GM12878 (cell line): ENCODE measurements around the gene TCF7L2. TPM values are rescaled to one million over a fixed set of nuclear protein-coding genes. Genes with fewer than 3 reads are reported as not detected.

Experiments used
- BRCA1 ChIP-seq: IDR thresholded peaks from 2 replicates; pipeline ENCODE4 v1.6.1; 2011; ENCODE audit warnings: low read depth, low read length, improper control_type of control experiment
- CHD2 ChIP-seq: IDR thresholded peaks from 2 replicates; pipeline ENCODE4 v1.6.1; 2011; ENCODE audit warnings: low read depth, low read length, improper control_type of control experiment, borderline replicate concordance
- ESRRA ChIP-seq: IDR thresholded peaks from 2 replicates; pipeline ENCODE4 v1.6.1; 2012; ENCODE audit warnings: mild to moderate bottlenecking, low read length, improper control_type of control experiment
- NR2C1 ChIP-seq: fragments of 450-650 bp; IDR thresholded peaks from 2 replicates; pipeline ENCODE4 v1.6.1; 2017; ENCODE audit warnings: antibody characterized with exemption, mild to moderate bottlenecking, moderate library complexity
- RELA ChIP-seq: fragments of 450-650 bp; IDR thresholded peaks from 2 replicates; pipeline ENCODE4 v1.8.0; 2014; ENCODE audit warnings: borderline replicate concordance; ENCODE audit not compliant: partially characterized antibody
- ZNF24 ChIP-seq: fragments of 450-650 bp; IDR thresholded peaks from 2 replicates; pipeline ENCODE4 v1.6.1; 2017; ENCODE audit warnings: antibody characterized with exemption, mild to moderate bottlenecking
- polyA plus RNA-seq, 11 experiments: library from polyadenylated mRNA; depleted of rRNA in 4 of 11; unstranded in 6 of 11; stranded (reverse) in 5 of 11; fragments of >200 nt; fragmentation: Nextera tagmentation in 4 of 11; fragmentation: Illumina TruSeq in 1 of 11; extraction: Ambion mirVana in 4 of 11; extraction: Trizol in 1 of 11; gene quantifications; 1 replicate in 1 of 11; 2 replicates in 10 of 11; pipeline versions ENCODE4 v1.2.1 to v1.2.3, GENCODE V29; 2011 to 2016; ENCODE audit warnings: inconsistent platforms in 2 of 11, missing spikeins in 2 of 11, low read depth in 1 of 11
- total RNA-seq, 4 experiments: library from RNA; depleted of rRNA in 3 of 4; stranded (reverse); fragments of >200 nt in 3 of 4; fragmentation: Illumina TruSeq in 1 of 4; extraction: Trizol in 1 of 4; gene quantifications; 2 replicates each; pipeline versions ENCODE4 v1.2.1 to v1.2.3, GENCODE V29; 2013 to 2021
- TF ChIP-seq, protein P1 (sequence below): fragments of 450-650 bp; IDR thresholded peaks from 2 replicates; pipeline ENCODE4 v1.6.1; 2016; ENCODE audit warnings: mild to moderate bottlenecking, moderate library complexity, borderline replicate concordance
- TF ChIP-seq, protein P2 (sequence below): fragments of 450-650 bp; IDR thresholded peaks from 2 replicates; pipeline ENCODE4 v1.6.1; 2017; ENCODE audit warnings: low read depth, mild to moderate bottlenecking, moderate library complexity
- TF ChIP-seq, protein P3 (sequence below): IDR thresholded peaks from 2 replicates; pipeline ENCODE4 v1.6.1; 2012; ENCODE audit warnings: low read depth, low read length, improper control_type of control experiment

The TCF7L2 gene
- total and polyA plus RNA-seq, 10 of the 15 experiments (the other 5 are each of a cell fraction or from before 2014, with no cell fraction given) = 0.02 to 1.1 (median 0.35) TPM; not detected in 4

DNA sequence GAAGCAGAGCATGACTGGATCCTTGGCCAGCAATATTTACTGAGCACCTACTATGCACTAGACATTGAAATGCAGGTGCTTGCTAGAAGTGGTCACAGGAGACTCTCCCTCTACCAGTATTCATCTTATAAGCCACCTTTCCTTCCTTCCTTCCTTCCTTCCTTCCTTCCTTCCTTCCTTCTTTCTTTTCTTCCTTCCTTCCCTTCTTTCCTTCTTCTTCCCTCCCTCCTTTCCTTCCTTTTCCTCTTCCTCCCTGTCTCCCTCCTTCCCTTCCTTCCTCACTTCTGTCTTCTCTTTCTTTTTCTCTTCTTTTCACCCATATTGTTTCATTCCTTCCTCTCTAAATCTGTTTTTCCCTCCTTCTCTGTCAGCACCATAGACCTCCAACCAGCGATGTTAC lies 47.3 kb upstream of the TCF7L2 start (continued):
- TF ChIP-seq, protein P1, sequence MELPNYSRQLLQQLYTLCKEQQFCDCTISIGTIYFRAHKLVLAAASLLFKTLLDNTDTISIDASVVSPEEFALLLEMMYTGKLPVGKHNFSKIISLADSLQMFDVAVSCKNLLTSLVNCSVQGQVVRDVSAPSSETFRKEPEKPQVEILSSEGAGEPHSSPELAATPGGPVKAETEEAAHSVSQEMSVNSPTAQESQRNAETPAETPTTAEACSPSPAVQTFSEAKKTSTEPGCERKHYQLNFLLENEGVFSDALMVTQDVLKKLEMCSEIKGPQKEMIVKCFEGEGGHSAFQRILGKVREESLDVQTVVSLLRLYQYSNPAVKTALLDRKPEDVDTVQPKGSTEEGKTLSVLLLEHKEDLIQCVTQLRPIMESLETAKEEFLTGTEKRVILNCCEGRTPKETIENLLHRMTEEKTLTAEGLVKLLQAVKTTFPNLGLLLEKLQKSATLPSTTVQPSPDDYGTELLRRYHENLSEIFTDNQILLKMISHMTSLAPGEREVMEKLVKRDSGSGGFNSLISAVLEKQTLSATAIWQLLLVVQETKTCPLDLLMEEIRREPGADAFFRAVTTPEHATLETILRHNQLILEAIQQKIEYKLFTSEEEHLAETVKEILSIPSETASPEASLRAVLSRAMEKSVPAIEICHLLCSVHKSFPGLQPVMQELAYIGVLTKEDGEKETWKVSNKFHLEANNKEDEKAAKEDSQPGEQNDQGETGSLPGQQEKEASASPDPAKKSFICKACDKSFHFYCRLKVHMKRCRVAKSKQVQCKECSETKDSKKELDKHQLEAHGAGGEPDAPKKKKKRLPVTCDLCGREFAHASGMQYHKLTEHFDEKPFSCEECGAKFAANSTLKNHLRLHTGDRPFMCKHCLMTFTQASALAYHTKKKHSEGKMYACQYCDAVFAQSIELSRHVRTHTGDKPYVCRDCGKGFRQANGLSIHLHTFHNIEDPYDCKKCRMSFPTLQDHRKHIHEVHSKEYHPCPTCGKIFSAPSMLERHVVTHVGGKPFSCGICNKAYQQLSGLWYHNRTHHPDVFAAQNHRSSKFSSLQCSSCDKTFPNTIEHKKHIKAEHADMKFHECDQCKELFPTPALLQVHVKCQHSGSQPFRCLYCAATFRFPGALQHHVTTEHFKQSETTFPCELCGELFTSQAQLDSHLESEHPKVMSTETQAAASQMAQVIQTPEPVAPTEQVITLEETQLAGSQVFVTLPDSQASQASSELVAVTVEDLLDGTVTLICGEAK = no peak
- TF ChIP-seq, protein P2, sequence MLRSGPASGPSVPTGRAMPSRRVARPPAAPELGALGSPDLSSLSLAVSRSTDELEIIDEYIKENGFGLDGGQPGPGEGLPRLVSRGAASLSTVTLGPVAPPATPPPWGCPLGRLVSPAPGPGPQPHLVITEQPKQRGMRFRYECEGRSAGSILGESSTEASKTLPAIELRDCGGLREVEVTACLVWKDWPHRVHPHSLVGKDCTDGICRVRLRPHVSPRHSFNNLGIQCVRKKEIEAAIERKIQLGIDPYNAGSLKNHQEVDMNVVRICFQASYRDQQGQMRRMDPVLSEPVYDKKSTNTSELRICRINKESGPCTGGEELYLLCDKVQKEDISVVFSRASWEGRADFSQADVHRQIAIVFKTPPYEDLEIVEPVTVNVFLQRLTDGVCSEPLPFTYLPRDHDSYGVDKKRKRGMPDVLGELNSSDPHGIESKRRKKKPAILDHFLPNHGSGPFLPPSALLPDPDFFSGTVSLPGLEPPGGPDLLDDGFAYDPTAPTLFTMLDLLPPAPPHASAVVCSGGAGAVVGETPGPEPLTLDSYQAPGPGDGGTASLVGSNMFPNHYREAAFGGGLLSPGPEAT = no peak
- TF ChIP-seq NR2C1 = no peak
- no peak for TF ChIP-seq CHD2
- TF ChIP-seq BRCA1 = no peak
- TF ChIP-seq ESRRA = no peak
- no peak for TF ChIP-seq ZNF24
- TF ChIP-seq RELA = no peak
- TF ChIP-seq, protein P3, sequence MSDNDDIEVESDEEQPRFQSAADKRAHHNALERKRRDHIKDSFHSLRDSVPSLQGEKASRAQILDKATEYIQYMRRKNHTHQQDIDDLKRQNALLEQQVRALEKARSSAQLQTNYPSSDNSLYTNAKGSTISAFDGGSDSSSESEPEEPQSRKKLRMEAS = no peak
- TF ChIP-seq, all 136 proteins: peak for 0
